GM12892 (cell line): ENCODE measurements around the gene CCR7.

Source experiments
- POLR2A ChIP-seq: IDR thresholded peaks from 2 replicates; pipeline ENCODE4 v1.6.1; 2011; ENCODE audit warnings: low read depth, low read length, control low read depth
- POLR2AphosphoS5 ChIP-seq: IDR thresholded peaks from 2 replicates; pipeline ENCODE4 v1.6.1; 2011; ENCODE audit warnings: low read depth, low read length, control low read depth
- TAF1 ChIP-seq: IDR thresholded peaks from 2 replicates; pipeline ENCODE4 v1.6.1; 2011; ENCODE audit warnings: low read depth, mild to moderate bottlenecking, control low read depth, low read length, borderline replicate concordance

GRCh38 chr17:40509626-40510327 is 55.5 kb downstream of the CCR7 start:
- TF ChIP-seq POLR2A (no peak), POLR2AphosphoS5 (no peak), TAF1 (no peak)
